Occipital lobe (tissue), 2 donors: Measurements from ENCODE around the gene CHML. TPM values are rescaled to one million over a fixed set of nuclear protein-coding genes. Genes with fewer than 3 reads are reported as not detected.

ENCODE experiments used
- DNase-seq: peaks from one replicate; lab custom pipeline; 2025; lab: John Stamatoyannopoulos, UW
- total RNA-seq: library from RNA; depleted of rRNA; stranded (reverse); fragments of >200 nt; gene quantifications from one replicate; pipeline ENCODE4 v1.2.3, GENCODE V29; 2014

Gene CHML
- total RNA-seq, 1 donor from 2014 or later, result 69.6 TPM

- DNase-seq, result no peak
Measured at GRCh38 chr1:241647658-241648057, 7.5 kb upstream of the CHML start.

- DNase-seq, result no peak
Measured at GRCh38 chr1:241646201-241646600, 6.0 kb upstream of the CHML start.

- DNase-seq, result no peak
Measured at GRCh38 chr1:241645199-241645598, 5.0 kb upstream of the CHML start.

- DNase-seq, result no peak
Measured at GRCh38 chr1:241644259-241644658, 4.1 kb upstream of the CHML start.

GRCh38 chr1:241642593-241642944 lies 2.4 kb upstream of the CHML start:
- DNase-seq, result no peak

- no peak for DNase-seq
Measured at GRCh38 chr1:241641773-241642592, 1.8 kb upstream of the CHML start.

- no peak for DNase-seq
Measured at GRCh38 chr1:241640867-241641622, 876 bp upstream of the CHML start.

GRCh38 chr1:241639623-241640148 lies 483 bp downstream of the CHML start:
- peak; percentile 61 for DNase-seq

- DNase-seq, result no peak
Measured at GRCh38 chr1:241638909-241639622, 1.1 kb downstream of the CHML start.

GRCh38 chr1:241638099-241638682 lies 2.0 kb downstream of the CHML start:
- no peak for DNase-seq

GRCh38 chr1:241637604-241638003 lies 2.6 kb downstream of the CHML start:
- DNase-seq, result no peak

- no peak for DNase-seq
Measured at GRCh38 chr1:241637046-241637590, 3.1 kb downstream of the CHML start.

GRCh38 chr1:241636291-241636690 lies 3.9 kb downstream of the CHML start:
- no peak for DNase-seq

- DNase-seq, result no peak
Measured at GRCh38 chr1:241635556-241636152, 4.5 kb downstream of the CHML start.

- no peak for DNase-seq
Measured at GRCh38 chr1:241632987-241633386, 7.2 kb downstream of the CHML start.

GRCh38 chr1:241631674-241632073 lies 8.5 kb downstream of the CHML start:
- DNase-seq, result no peak

- no peak for DNase-seq
Measured at GRCh38 chr1:241630899-241631298, 9.3 kb downstream of the CHML start.

GRCh38 chr1:241630476-241630875 lies 9.7 kb downstream of the CHML start:
- no peak for DNase-seq

GRCh38 chr1:241630005-241630404 lies 10.2 kb downstream of the CHML start:
- DNase-seq, result no peak

- no peak for DNase-seq
Measured at GRCh38 chr1:241627453-241628259, 12.5 kb downstream of the CHML start.
